Endothelial cell (in vitro differentiated cells): ENCODE data around the gene WDR31. TPM values are rescaled to one million over a fixed set of nuclear protein-coding genes. Genes with fewer than 3 reads are reported as not detected.

Experiments used
- DNase-seq: peaks from one replicate; pipeline ENCODE4 v3.0.0; 2021; ENCODE audit warnings: low spot score
- H3K27ac Mint-ChIP-seq: one replicate; pipeline ENCODE4 v1.8.0; 2021; ENCODE audit warnings: mixed read lengths, inconsistent platforms; ENCODE audit not compliant: unreplicated experiment
- H3K27me3 Mint-ChIP-seq: one replicate; pipeline ENCODE4 v1.8.0; 2021; ENCODE audit warnings: mild to moderate bottlenecking, moderate library complexity, mixed read lengths, inconsistent platforms; ENCODE audit not compliant: unreplicated experiment
- H3K36me3 Mint-ChIP-seq: one replicate; pipeline ENCODE4 v1.8.0; 2021; ENCODE audit warnings: mild to moderate bottlenecking, low read depth, mixed read lengths, inconsistent platforms; ENCODE audit not compliant: unreplicated experiment
- H3K4me1 Mint-ChIP-seq: one replicate; pipeline ENCODE4 v1.8.0; 2021; ENCODE audit warnings: mild to moderate bottlenecking, mixed read lengths, inconsistent platforms; ENCODE audit not compliant: unreplicated experiment
- H3K4me3 Mint-ChIP-seq: one replicate; pipeline ENCODE4 v1.8.0; 2021; ENCODE audit warnings: mild to moderate bottlenecking, mixed read lengths, inconsistent platforms; ENCODE audit not compliant: unreplicated experiment
- H3K9me3 Mint-ChIP-seq: one replicate; pipeline ENCODE4 v1.8.0; 2021; ENCODE audit warnings: mixed read lengths, inconsistent platforms; ENCODE audit not compliant: unreplicated experiment
- total RNA-seq: library from RNA; stranded (reverse); fragmentation: NEBNext Ultra II Directional; extraction: Animal tissue kit (Norgen Biotek cat#: 25700); gene quantifications from one replicate; pipeline ENCODE4 v1.2.1, GENCODE V29; 2021; ENCODE audit not compliant: unreplicated experiment
- TF ChIP-seq, protein P1 (sequence below): fragments of 200-600 bp; sonication (generic); IDR thresholded peaks from one replicate; pipeline ENCODE4 v1.5.0; 2021; ENCODE audit warnings: antibody characterized with exemption; ENCODE audit not compliant: unreplicated experiment

WDR31 gene
- total RNA-seq, 1 donor from 2014 or later: 0.95 TPM

DNA sequence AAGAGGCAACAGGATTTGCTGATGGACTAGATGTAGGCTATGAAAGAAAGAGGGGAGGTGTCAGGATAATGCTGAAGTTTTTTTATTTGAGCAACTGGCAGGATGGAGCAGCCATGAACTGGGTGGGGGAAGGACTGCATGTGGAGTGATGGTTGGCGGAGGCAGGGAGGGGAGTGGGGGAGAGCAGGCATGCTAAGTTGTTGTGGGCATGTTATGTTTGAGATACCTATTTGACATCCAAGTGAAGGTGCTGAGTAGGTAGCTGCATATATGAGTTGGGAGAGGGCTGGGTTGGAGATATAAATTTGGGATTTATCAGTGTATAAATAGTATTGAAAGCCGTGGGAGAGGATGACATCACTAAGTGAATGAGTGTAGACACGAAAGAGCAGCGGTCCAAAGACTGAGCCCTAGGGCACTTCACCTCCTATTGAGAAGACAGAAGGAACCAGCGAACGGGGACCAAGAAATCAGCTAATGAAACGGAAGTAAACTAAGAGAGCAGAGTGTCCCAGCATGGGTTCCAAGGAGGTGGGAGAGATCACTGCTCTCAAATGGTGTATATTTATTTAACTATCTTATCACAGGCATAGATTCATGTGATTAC lies 16.7 kb upstream of the WDR31 start:
- no peak for DNase-seq
- H3K27ac Mint-ChIP-seq: no peak overlapping the region
- H3K36me3 Mint-ChIP-seq: no peaks in the 10 kb centered on the region
- H3K27me3 Mint-ChIP-seq: peaks cover 2% of the 10 kb centered on the region
- TF ChIP-seq, protein P1, sequence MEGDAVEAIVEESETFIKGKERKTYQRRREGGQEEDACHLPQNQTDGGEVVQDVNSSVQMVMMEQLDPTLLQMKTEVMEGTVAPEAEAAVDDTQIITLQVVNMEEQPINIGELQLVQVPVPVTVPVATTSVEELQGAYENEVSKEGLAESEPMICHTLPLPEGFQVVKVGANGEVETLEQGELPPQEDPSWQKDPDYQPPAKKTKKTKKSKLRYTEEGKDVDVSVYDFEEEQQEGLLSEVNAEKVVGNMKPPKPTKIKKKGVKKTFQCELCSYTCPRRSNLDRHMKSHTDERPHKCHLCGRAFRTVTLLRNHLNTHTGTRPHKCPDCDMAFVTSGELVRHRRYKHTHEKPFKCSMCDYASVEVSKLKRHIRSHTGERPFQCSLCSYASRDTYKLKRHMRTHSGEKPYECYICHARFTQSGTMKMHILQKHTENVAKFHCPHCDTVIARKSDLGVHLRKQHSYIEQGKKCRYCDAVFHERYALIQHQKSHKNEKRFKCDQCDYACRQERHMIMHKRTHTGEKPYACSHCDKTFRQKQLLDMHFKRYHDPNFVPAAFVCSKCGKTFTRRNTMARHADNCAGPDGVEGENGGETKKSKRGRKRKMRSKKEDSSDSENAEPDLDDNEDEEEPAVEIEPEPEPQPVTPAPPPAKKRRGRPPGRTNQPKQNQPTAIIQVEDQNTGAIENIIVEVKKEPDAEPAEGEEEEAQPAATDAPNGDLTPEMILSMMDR: no peak
- H3K4me1 Mint-ChIP-seq: no peaks in the 10 kb centered on the region
- no peaks in the 10 kb centered on the region for H3K9me3 Mint-ChIP-seq
- no peak overlapping the region for H3K4me3 Mint-ChIP-seq

DNA sequence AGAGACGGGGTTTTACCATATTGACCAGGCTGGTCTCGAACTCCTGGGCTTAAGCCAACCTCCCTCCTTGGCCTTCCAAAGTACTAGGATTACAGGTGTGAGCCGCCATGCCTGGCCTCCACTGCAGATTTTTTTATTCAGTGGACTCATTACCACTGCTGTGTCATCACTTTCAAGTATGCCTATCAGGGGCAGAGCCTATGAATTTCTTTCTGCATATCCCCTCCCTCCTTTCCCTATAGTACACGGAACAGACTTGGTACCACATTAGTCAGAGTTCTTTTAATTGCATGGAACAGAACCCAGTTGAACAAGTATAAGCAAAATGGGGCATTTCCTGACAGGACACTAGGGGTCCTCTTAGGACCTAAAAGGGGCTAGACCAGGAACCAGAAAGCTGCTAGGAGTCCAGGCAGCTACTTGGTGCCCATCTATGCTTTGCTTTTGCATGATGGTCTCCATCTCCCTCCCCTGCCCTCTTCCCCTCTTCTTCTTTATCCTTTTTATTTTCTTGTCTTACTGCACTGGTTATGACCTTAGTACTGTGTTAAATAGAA lies 15.0 kb upstream of the WDR31 start:
- Mint-ChIP-seq H3K36me3 (no peaks in the 10 kb centered on the region), H3K4me1 (peaks cover 8% of the 10 kb centered on the region), H3K27ac (no peak overlapping the region), H3K4me3 (no peak overlapping the region), H3K27me3 (peaks cover 6% of the 10 kb centered on the region), H3K9me3 (no peaks in the 10 kb centered on the region)
- no peak for DNase-seq
- TF ChIP-seq, protein P1: no peak

GRCh38 chr9:113352411-113352810 lies 12.3 kb upstream of the WDR31 start:
- H3K4me3 Mint-ChIP-seq: no peak overlapping the region
- no peaks in the 10 kb centered on the region for H3K36me3 Mint-ChIP-seq
- no peak overlapping the region for H3K27ac Mint-ChIP-seq
- H3K9me3 Mint-ChIP-seq: no peaks in the 10 kb centered on the region
- no peak for DNase-seq
- peaks cover 9% of the 10 kb centered on the region for H3K4me1 Mint-ChIP-seq
- TF ChIP-seq, protein P1: no peak
- H3K27me3 Mint-ChIP-seq: peaks cover 12% of the 10 kb centered on the region

- H3K36me3 Mint-ChIP-seq: no peaks in the 10 kb centered on the region
- H3K9me3 Mint-ChIP-seq: no peaks in the 10 kb centered on the region
- no peak overlapping the region for H3K27ac Mint-ChIP-seq
- peaks cover 9% of the 10 kb centered on the region for H3K4me1 Mint-ChIP-seq
- peaks cover 12% of the 10 kb centered on the region for H3K27me3 Mint-ChIP-seq
- H3K4me3 Mint-ChIP-seq: no peak overlapping the region
- no peak for DNase-seq
- TF ChIP-seq, protein P1: no peak
Measured at GRCh38 chr9:113352006-113352405, 11.9 kb upstream of the WDR31 start.

- H3K4me3 Mint-ChIP-seq: no peak overlapping the region
- no peaks in the 10 kb centered on the region for H3K9me3 Mint-ChIP-seq
- TF ChIP-seq, protein P1: no peak
- no peak overlapping the region for H3K27ac Mint-ChIP-seq
- H3K36me3 Mint-ChIP-seq: no peaks in the 10 kb centered on the region
- DNase-seq: no peak
- peaks cover 9% of the 10 kb centered on the region for H3K4me1 Mint-ChIP-seq
- peaks cover 12% of the 10 kb centered on the region for H3K27me3 Mint-ChIP-seq
Measured at GRCh38 chr9:113350937-113351336, 10.9 kb upstream of the WDR31 start.
